ENCODE data around the gene HBP1. TPM values are rescaled to one million over a fixed set of nuclear protein-coding genes. Genes with fewer than 3 reads are reported as not detected.

Gene HBP1
- total and polyA plus RNA-seq, 2 of the 13 experiments (the other 11 are each of a cell fraction or from before 2014, with no cell fraction given): 22.9 to 44.1 TPM

DNA sequence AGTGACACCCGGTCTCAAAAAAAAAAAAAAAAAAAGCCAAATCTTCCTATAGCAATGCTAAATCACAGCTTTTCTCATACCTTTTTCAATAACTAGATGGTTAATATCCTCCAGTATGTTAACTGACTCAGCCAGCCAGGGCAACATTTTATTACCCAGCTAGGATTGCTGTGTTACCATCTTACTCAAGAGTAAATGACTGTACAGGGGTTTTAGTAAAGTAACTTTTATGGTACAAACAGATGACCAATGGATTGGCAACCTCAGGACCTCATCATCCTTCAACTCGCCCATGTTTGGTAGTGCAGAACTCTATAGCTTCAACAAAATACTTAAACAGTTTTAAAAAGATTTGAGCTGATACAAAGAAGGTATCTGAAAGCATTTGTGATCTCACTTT is 59.5 kb downstream of the HBP1 start:
- intact Hi-C loops (cut with micrococcal nuclease; ENCODE audit: unreplicated experiment): no loop called here
- Histone ChIP-seq H3K4me1 (ENCODE audit: insufficient read depth, low read length) (peaks cover 10% of the 10 kb centered on the region), H2AFZ (ENCODE audit: low read length) (no peak overlapping the region), H4K20me1 (ENCODE audit: insufficient read depth, low read length) (no peaks in the 10 kb centered on the region), H3K4me3 (replicated peaks in 1 of 3; ENCODE audit: insufficient read depth in 1 of 3, low read depth in 2 of 3, low read length in 3 of 3) (no peak overlapping the region), H3K27me3 (ENCODE audit: control insufficient read depth in 1 of 2, insufficient read depth in 2 of 2, low read length in 2 of 2) (no peaks in the 10 kb centered on the region), H3K79me2 (ENCODE audit: insufficient read depth, low read length) (no peaks in the 10 kb centered on the region), H3K9me3 (ENCODE audit: low read length) (no peaks in the 10 kb centered on the region), H3K27ac (ENCODE audit: extremely low read length, insufficient read depth, low read length) (no peak overlapping the region), H3K9ac (ENCODE audit: insufficient read depth, low read depth, low read length) (no peak overlapping the region), H3K36me3 (replicated peaks in 1 of 2; ENCODE audit: control insufficient read depth in 1 of 2, insufficient read depth in 2 of 2, low read length in 2 of 2) (peaks cover under 1 to 2% of the 10 kb centered on the region in 2 experiments; a peak in 1 of 5 replicates), H3K4me2 (ENCODE audit: low read depth, low read length) (no peak overlapping the region)
- POLR2A ChIA-PET: no interaction called here
- CTCF ChIA-PET (ENCODE audit: low intra/inter-chr PET ratio, low total read pairs): no interaction called here
- DNase-seq (ENCODE audit: low spot score) (no peak), ATAC-seq (no peak), FAIRE-seq (no peak)
- BruUV-seq (replicated peaks): no TSS peak
- TF ChIP-seq, protein P1, sequence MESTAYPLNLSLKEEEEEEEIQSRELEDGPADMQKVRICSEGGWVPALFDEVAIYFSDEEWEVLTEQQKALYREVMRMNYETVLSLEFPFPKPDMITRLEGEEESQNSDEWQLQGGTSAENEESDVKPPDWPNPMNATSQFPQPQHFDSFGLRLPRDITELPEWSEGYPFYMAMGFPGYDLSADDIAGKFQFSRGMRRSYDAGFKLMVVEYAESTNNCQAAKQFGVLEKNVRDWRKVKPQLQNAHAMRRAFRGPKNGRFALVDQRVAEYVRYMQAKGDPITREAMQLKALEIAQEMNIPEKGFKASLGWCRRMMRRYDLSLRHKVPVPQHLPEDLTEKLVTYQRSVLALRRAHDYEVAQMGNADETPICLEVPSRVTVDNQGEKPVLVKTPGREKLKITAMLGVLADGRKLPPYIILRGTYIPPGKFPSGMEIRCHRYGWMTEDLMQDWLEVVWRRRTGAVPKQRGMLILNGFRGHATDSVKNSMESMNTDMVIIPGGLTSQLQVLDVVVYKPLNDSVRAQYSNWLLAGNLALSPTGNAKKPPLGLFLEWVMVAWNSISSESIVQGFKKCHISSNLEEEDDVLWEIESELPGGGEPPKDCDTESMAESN (CRISPR knock-in tag; conservative IDR thresholded peaks at IDR 0.05): no peak
- TF ChIP-seq, protein P2, sequence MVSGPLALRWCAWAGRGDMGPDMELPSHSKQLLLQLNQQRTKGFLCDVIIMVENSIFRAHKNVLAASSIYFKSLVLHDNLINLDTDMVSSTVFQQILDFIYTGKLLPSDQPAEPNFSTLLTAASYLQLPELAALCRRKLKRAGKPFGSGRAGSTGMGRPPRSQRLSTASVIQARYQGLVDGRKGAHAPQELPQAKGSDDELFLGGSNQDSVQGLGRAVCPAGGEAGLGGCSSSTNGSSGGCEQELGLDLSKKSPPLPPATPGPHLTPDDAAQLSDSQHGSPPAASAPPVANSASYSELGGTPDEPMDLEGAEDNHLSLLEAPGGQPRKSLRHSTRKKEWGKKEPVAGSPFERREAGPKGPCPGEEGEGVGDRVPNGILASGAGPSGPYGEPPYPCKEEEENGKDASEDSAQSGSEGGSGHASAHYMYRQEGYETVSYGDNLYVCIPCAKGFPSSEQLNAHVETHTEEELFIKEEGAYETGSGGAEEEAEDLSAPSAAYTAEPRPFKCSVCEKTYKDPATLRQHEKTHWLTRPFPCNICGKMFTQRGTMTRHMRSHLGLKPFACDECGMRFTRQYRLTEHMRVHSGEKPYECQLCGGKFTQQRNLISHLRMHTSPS (CRISPR knock-in tag; IDR thresholded peaks at IDR 0.05; ENCODE audit: low read depth): no peak
- TF ChIP-seq ZNF713 (CRISPR knock-in tag; IDR thresholded peaks at IDR 0.05) (no peak), RFX5 (IDR thresholded peaks at IDR 0.05; ENCODE audit: low read depth, low read length) (no peak)
- 100% methylated on average over 2 of the region's 2 CpGs for WGBS (ENCODE audit: low lambda C conversion rate)
- in situ Hi-C loops (cut with HindIII; ENCODE audit: extremely low pct_ligation_motif_present, low pct_unique_long_range_greater_than_20kb): no loop called here

GRCh38 chr7:107230334-107230733 is 61.5 kb downstream of the HBP1 start:
- Histone ChIP-seq H3K4me3 (replicated peaks in 1 of 3; ENCODE audit: insufficient read depth in 1 of 3, low read depth in 2 of 3, low read length in 3 of 3) (no peak overlapping the region), H3K27ac (ENCODE audit: extremely low read length, insufficient read depth, low read length) (no peak overlapping the region), H3K79me2 (ENCODE audit: insufficient read depth, low read length) (no peaks in the 10 kb centered on the region), H3K27me3 (ENCODE audit: control insufficient read depth in 1 of 2, insufficient read depth in 2 of 2, low read length in 2 of 2) (no peaks in the 10 kb centered on the region), H4K20me1 (ENCODE audit: insufficient read depth, low read length) (no peaks in the 10 kb centered on the region), H3K4me2 (ENCODE audit: low read depth, low read length) (no peak overlapping the region), H3K4me1 (ENCODE audit: insufficient read depth, low read length) (no peaks in the 10 kb centered on the region), H2AFZ (ENCODE audit: low read length) (no peak overlapping the region), H3K36me3 (replicated peaks in 1 of 2; ENCODE audit: control insufficient read depth in 1 of 2, insufficient read depth in 2 of 2, low read length in 2 of 2) (peaks cover 1 to 9% of the 10 kb centered on the region in 2 experiments; a peak in 2 of 5 replicates), H3K9ac (ENCODE audit: insufficient read depth, low read depth, low read length) (no peak overlapping the region), H3K9me3 (ENCODE audit: low read length) (no peaks in the 10 kb centered on the region)
- no peak for TF ChIP-seq ZNF207 (IDR thresholded peaks at IDR 0.05; ENCODE audit: borderline replicate concordance)
- TF ChIP-seq ZNF260 (CRISPR knock-in tag; IDR thresholded peaks at IDR 0.05; ENCODE audit: borderline replicate concordance, low read depth): no peak
- no peak for TF ChIP-seq ZNF382 (CRISPR knock-in tag; IDR thresholded peaks at IDR 0.05; ENCODE audit: borderline replicate concordance)
- no peak for TF ChIP-seq ZNF329 (CRISPR knock-in tag; IDR thresholded peaks at IDR 0.05; ENCODE audit: low read depth)
- no peak for TF ChIP-seq SRY (CRISPR knock-in tag; IDR thresholded peaks at IDR 0.05)
- TF ChIP-seq ZNF180 (CRISPR knock-in tag; IDR thresholded peaks at IDR 0.05; ENCODE audit: borderline replicate concordance, low read depth): no peak
- TF ChIP-seq, protein P3, sequence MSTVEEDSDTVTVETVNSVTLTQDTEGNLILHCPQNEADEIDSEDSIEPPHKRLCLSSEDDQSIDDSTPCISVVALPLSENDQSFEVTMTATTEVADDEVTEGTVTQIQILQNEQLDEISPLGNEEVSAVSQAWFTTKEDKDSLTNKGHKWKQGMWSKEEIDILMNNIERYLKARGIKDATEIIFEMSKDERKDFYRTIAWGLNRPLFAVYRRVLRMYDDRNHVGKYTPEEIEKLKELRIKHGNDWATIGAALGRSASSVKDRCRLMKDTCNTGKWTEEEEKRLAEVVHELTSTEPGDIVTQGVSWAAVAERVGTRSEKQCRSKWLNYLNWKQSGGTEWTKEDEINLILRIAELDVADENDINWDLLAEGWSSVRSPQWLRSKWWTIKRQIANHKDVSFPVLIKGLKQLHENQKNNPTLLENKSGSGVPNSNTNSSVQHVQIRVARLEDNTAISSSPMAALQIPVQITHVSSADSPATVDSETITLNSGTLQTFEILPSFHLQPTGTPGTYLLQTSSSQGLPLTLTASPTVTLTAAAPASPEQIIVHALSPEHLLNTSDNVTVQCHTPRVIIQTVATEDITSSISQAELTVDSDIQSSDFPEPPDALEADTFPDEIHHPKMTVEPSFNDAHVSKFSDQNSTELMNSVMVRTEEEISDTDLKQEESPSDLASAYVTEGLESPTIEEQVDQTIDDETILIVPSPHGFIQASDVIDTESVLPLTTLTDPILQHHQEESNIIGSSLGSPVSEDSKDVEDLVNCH (CRISPR knock-in tag; IDR thresholded peaks at IDR 0.05): no peak
- no peak for TF ChIP-seq ZNF12 (CRISPR knock-in tag; IDR thresholded peaks at IDR 0.05)
- TF ChIP-seq ERF (CRISPR knock-in tag; IDR thresholded peaks at IDR 0.05): no peak
- no peak for TF ChIP-seq CENPX (CRISPR knock-in tag; IDR thresholded peaks at IDR 0.05)
- WGBS (ENCODE audit: low lambda C conversion rate): 98% methylated on average over 3 of the region's 3 CpGs
- ATAC-seq (no peak), DNase-seq (ENCODE audit: low spot score) (no peak), FAIRE-seq (no peak)
- POLR2A ChIA-PET: no interaction called here
- in situ Hi-C loops (cut with HindIII; ENCODE audit: extremely low pct_ligation_motif_present, low pct_unique_long_range_greater_than_20kb) (no loop called here), intact Hi-C loops (cut with micrococcal nuclease; ENCODE audit: unreplicated experiment) (no loop called here)
- CTCF ChIA-PET (ENCODE audit: low intra/inter-chr PET ratio, low total read pairs): no interaction called here
- no TSS peak for BruUV-seq (replicated peaks)

All from HepG2 (cell line).